HG03460 (cell line): ENCODE data around the gene DNAH17.

Experiments
- ATAC-seq: cut with Tn5 transposase; IDR thresholded peaks from one replicate; pipeline ENCODE4 v1.9.1; 2021; ENCODE audit not compliant: unreplicated experiment

DNAH17 gene

GRCh38 chr17:78377858-78378224 lies 199.4 kb downstream of the DNAH17 start:
- ATAC-seq = no peak

GRCh38 chr17:78376161-78376560 lies 201.0 kb downstream of the DNAH17 start:
- no peak for ATAC-seq

GRCh38 chr17:78375401-78376151 lies 201.6 kb downstream of the DNAH17 start:
- ATAC-seq = no peak

GRCh38 chr17:78374631-78375274 lies 202.4 kb downstream of the DNAH17 start:
- ATAC-seq = no peak

GRCh38 chr17:78374189-78374588 lies 203.0 kb downstream of the DNAH17 start:
- no peak for ATAC-seq
